H9 (cell line): ENCODE data around the gene SMIM36. TPM values are rescaled to one million over a fixed set of nuclear protein-coding genes. Genes with fewer than 3 reads are reported as not detected.

Source experiments
- DNase-seq: peaks from one replicate; pipeline ENCODE4 v3.0.0-alpha.2; 2017
- H2AFZ ChIP-seq: one replicate; pipeline ENCODE4 v1.6.1; 2013; ENCODE audit warnings: mild to moderate bottlenecking, low read length, control low read depth, moderate library complexity
- H2AK5ac ChIP-seq: 2 replicates; pipeline ENCODE4 v1.6.1; 2013; ENCODE audit warnings: low read length, control low read depth, mixed read lengths; ENCODE audit not compliant: insufficient read length
- H2BK120ac ChIP-seq: one replicate; pipeline ENCODE4 v1.6.1; 2013; ENCODE audit warnings: low read depth, mild to moderate bottlenecking, low read length, control low read depth, inconsistent platforms; ENCODE audit not compliant: poor library complexity, severe bottlenecking
- H2BK12ac ChIP-seq: 2 replicates; pipeline ENCODE4 v1.6.1; 2013; ENCODE audit warnings: low read length, control low read depth, mixed read lengths, low read depth; ENCODE audit not compliant: insufficient read length
- H2BK15ac ChIP-seq: 2 replicates; pipeline ENCODE4 v1.6.1; 2013; ENCODE audit warnings: low read depth, low read length, control low read depth
- H2BK20ac ChIP-seq: one replicate; pipeline ENCODE4 v1.6.1; 2013; ENCODE audit warnings: low read depth, mild to moderate bottlenecking, low read length, control low read depth, inconsistent platforms; ENCODE audit not compliant: poor library complexity, severe bottlenecking
- H2BK5ac ChIP-seq: 2 replicates; pipeline ENCODE4 v1.6.1; 2013; ENCODE audit warnings: low read length, control low read depth, mixed read lengths; ENCODE audit not compliant: insufficient read length
- H3K14ac ChIP-seq: 2 replicates; pipeline ENCODE4 v1.6.1; 2013; ENCODE audit warnings: low read length, control low read depth; ENCODE audit not compliant: insufficient read depth
- H3K18ac ChIP-seq: 2 replicates; pipeline ENCODE4 v1.6.1; 2013; ENCODE audit warnings: low read depth, mild to moderate bottlenecking, mixed read lengths, low read length, control low read depth; ENCODE audit not compliant: insufficient read length
- H3K23ac ChIP-seq: 2 replicates; pipeline ENCODE4 v1.6.1; 2013; ENCODE audit warnings: low read length, control low read depth, mixed read lengths, low read depth; ENCODE audit not compliant: insufficient read length
- H3K23me2 ChIP-seq: 2 replicates; pipeline ENCODE4 v1.6.1; 2013; ENCODE audit warnings: low read depth, mild to moderate bottlenecking, mixed read lengths, low read length, control low read depth; ENCODE audit not compliant: insufficient read length, poor library complexity, severe bottlenecking
- H3K27ac ChIP-seq: 2 replicates; pipeline ENCODE4 v1.5.1; 2013; ENCODE audit warnings: low read length, control low read depth, mixed read lengths, low read depth; ENCODE audit not compliant: insufficient read length
- H3K27me3 ChIP-seq: 2 replicates; pipeline ENCODE4 v1.6.1; 2013; ENCODE audit warnings: low read length, control low read depth, inconsistent platforms; ENCODE audit not compliant: insufficient read depth
- H3K4ac ChIP-seq: 2 replicates; pipeline ENCODE4 v1.6.1; 2013; ENCODE audit warnings: low read depth, mild to moderate bottlenecking, control low read depth, inconsistent platforms, low read length, moderate library complexity
- H3K4me1 ChIP-seq: 2 replicates; pipeline ENCODE4 v1.6.1; 2013; ENCODE audit warnings: low read length, control low read depth, inconsistent platforms; ENCODE audit not compliant: insufficient read depth
- H3K4me2 ChIP-seq: 2 replicates; pipeline ENCODE4 v1.6.1; 2013; ENCODE audit warnings: low read length, control low read depth, mixed read lengths; ENCODE audit not compliant: insufficient read length, insufficient read depth
- H3K56ac ChIP-seq: 2 replicates; pipeline ENCODE4 v1.6.1; 2013; ENCODE audit warnings: low read depth, mild to moderate bottlenecking, mixed read lengths, low read length, control low read depth; ENCODE audit not compliant: insufficient read length
- H3K79me1 ChIP-seq: 2 replicates; pipeline ENCODE4 v1.6.1; 2013; ENCODE audit warnings: low read depth, mild to moderate bottlenecking, moderate library complexity, low read length, control low read depth, inconsistent platforms; ENCODE audit not compliant: insufficient read depth, poor library complexity, severe bottlenecking
- H3K79me2 ChIP-seq: 2 replicates; pipeline ENCODE4 v1.6.1; 2013; ENCODE audit warnings: low read length, control low read depth, inconsistent platforms; ENCODE audit not compliant: insufficient read depth
- H3K9ac ChIP-seq: 2 replicates; pipeline ENCODE4 v1.6.1; 2013; ENCODE audit warnings: low read length, control low read depth, mixed read lengths; ENCODE audit not compliant: insufficient read length; ENCODE audit errors: extremely low read depth
- H3K9me3 ChIP-seq: one replicate; pipeline ENCODE4 v1.6.1; 2013; ENCODE audit warnings: low read depth, low read length, inconsistent platforms; ENCODE audit not compliant: control insufficient read depth
- H3T11ph ChIP-seq: one replicate; pipeline ENCODE4 v1.6.1; 2013; ENCODE audit warnings: mild to moderate bottlenecking, low read length, control low read depth, inconsistent platforms
- H4K20me1 ChIP-seq: one replicate; pipeline ENCODE4 v1.6.1; 2013; ENCODE audit not compliant: control insufficient read depth, insufficient read length, insufficient read depth
- H4K5ac ChIP-seq: 2 replicates; pipeline ENCODE4 v1.6.1; 2013; ENCODE audit warnings: low read depth, mild to moderate bottlenecking, mixed read lengths, low read length, control low read depth; ENCODE audit not compliant: insufficient read length
- H4K8ac ChIP-seq: replicated peaks from 2 replicates; pipeline ENCODE4 v1.6.1; 2013; ENCODE audit warnings: low read length, control low read depth, mixed read lengths, low read depth; ENCODE audit not compliant: insufficient read length
- H4K91ac ChIP-seq: 2 replicates; pipeline ENCODE4 v1.6.1; 2013; ENCODE audit warnings: low read depth, mild to moderate bottlenecking, moderate library complexity, mixed read lengths, low read length, control low read depth; ENCODE audit not compliant: insufficient read length
- H3K27ac Mint-ChIP-seq, 3 experiments: 2 replicates in 2 of 3; 3 replicates in 1 of 3; pipeline ENCODE4 v1.8.0; 2020 to 2021; ENCODE audit warnings: mixed read lengths in 3 of 3, mild to moderate bottlenecking in 1 of 3, moderate library complexity in 1 of 3
- H3K27me3 Mint-ChIP-seq: 2 replicates; pipeline ENCODE4 v1.8.0; 2021; ENCODE audit warnings: low read depth, mild to moderate bottlenecking, moderate library complexity, mixed read lengths
- H3K36me3 Mint-ChIP-seq, 3 experiments: 2 replicates in 2 of 3; 3 replicates in 1 of 3; pipeline ENCODE4 v1.8.0; 2020 to 2021; ENCODE audit warnings: low read depth in 3 of 3, mixed read lengths in 3 of 3; ENCODE audit not compliant: insufficient read depth in 1 of 3
- H3K4me1 Mint-ChIP-seq, 2 experiments: 2 replicates each; pipeline ENCODE4 v1.8.0; 2020; ENCODE audit warnings: mixed read lengths in 2 of 2
- H3K4me3 Mint-ChIP-seq, 2 experiments: 2 replicates in 1 of 2; 3 replicates in 1 of 2; pipeline ENCODE4 v1.8.0; 2020 to 2021; ENCODE audit warnings: mild to moderate bottlenecking in 2 of 2, mixed read lengths in 2 of 2, moderate library complexity in 1 of 2
- H3K9me3 Mint-ChIP-seq, 2 experiments: 2 replicates in 1 of 2; 3 replicates in 1 of 2; pipeline ENCODE4 v1.8.0; 2020; ENCODE audit warnings: mild to moderate bottlenecking in 2 of 2, mixed read lengths in 2 of 2, moderate library complexity in 1 of 2
- CTCF ChIP-seq: fragments of 200-600 bp; sonication (generic); conservative IDR thresholded peaks from 3 replicates; pipeline ENCODE4 v1.8.0; 2021; ENCODE audit warnings: antibody characterized with exemption, mild to moderate bottlenecking
- WGBS: extraction: QIAGEN DNeasy Blood & Tissue Kit; methylation state at CpG from one replicate; pipeline ENCODE4 v1.1.7; 2013; ENCODE audit warnings: missing lambda C conversion rate, low lambda C conversion rate, mixed read lengths; ENCODE audit not compliant: insufficient read length; ENCODE audit errors: extremely low coverage; 5-methylcytosine and 5-hydroxymethylcytosine counted together
- total RNA-seq: library from RNA; stranded (reverse); gene quantifications from 2 replicates; pipeline ENCODE4 v1.2.1, GENCODE V29; 2021

SMIM36 gene
- total RNA-seq, 1 experiment from 2014 or later: not detected

GRCh38 chr17:55540414-55541091, 29.3 kb upstream of the SMIM36 start:
- Histone ChIP-seq H3K4ac (no peak overlapping the region), H3K79me2 (no peaks in the 10 kb centered on the region), H3K56ac (no peak overlapping the region), H3K9ac (no peak overlapping the region), H3K9me3 (no peaks in the 10 kb centered on the region), H3K18ac (no peak overlapping the region), H3K23me2 (no peaks in the 10 kb centered on the region), H2AK5ac (no peak overlapping the region), H2AFZ (no peak overlapping the region), H2BK20ac (no peak overlapping the region), H3K4me2 (no peak overlapping the region), H4K20me1 (no peaks in the 10 kb centered on the region), H3K79me1 (no peaks in the 10 kb centered on the region), H2BK15ac (no peak overlapping the region), H3T11ph (no peak overlapping the region), H2BK5ac (no peak overlapping the region), H2BK12ac (no peak overlapping the region), H3K27ac (no peak overlapping the region), H4K5ac (no peak overlapping the region), H2BK120ac (no peak overlapping the region), H3K27me3 (no peaks in the 10 kb centered on the region), H4K8ac (no peak overlapping the region), H3K23ac (no peak overlapping the region), H3K4me1 (no peaks in the 10 kb centered on the region), H4K91ac (no peak overlapping the region), H3K14ac (no peak overlapping the region)
- Mint-ChIP-seq H3K27me3 (no peaks in the 10 kb centered on the region), H3K9me3 (no peaks in the 10 kb centered on the region), H3K36me3 (no peaks in the 10 kb centered on the region; a peak in 1 of 7 replicates), H3K4me3 (no peak overlapping the region), H3K27ac (no peak overlapping the region), H3K4me1 (no peaks in the 10 kb centered on the region)
- no peak for DNase-seq
- no CpG with 5 or more reads among the region's 4 CpGs for WGBS
- no peak for TF ChIP-seq CTCF
